ENCODE data around the gene ZMYND11. TPM values are rescaled to one million over a fixed set of nuclear protein-coding genes. Genes with fewer than 3 reads are reported as not detected.

ZMYND11 gene
- total and polyA plus RNA-seq, 2 of the 8 experiments (the other 6 are each of a cell fraction or from before 2014, with no cell fraction given), result 7.5 to 26.6 TPM

GRCh38 chr10:86031-86430, 49.2 kb upstream of the ZMYND11 start:
- peaks cover 2 to 40% of the 10 kb centered on the region in 2 experiments; a peak in 2 of 4 replicates for H3K9me3 ChIP-seq (ENCODE audit: insufficient read depth in 2 of 2, low read depth in 1 of 2, low read length in 1 of 2)
- no peak overlapping the region for H3K56ac ChIP-seq (replicated peaks; ENCODE audit: insufficient read length, low read depth, low read length)
- H3K79me2 ChIP-seq (ENCODE audit: control insufficient read depth in 1 of 2, insufficient read depth in 2 of 2, low read length in 2 of 2), result no peaks in the 10 kb centered on the region
- H2BK12ac ChIP-seq (ENCODE audit: low read depth, low read length), result no peak overlapping the region
- no peak overlapping the region for H2BK5ac ChIP-seq (ENCODE audit: low read depth, low read length)
- no peak overlapping the region for H3K4me3 ChIP-seq (ENCODE audit: extremely low read depth in 1 of 4, insufficient read depth in 2 of 4, low read depth in 3 of 4, low read length in 4 of 4)
- ChIA-PET POLR2A (ENCODE audit: partially characterized antibody) (no interaction called here), CTCF (ENCODE audit: partially characterized antibody) (interaction anchor here (0.5 kb wide), 1 partner anchor 566 kb away, joined by 5 read pairs; no protein-coding TSS in a partner anchor)
- no peak overlapping the region for H3K14ac ChIP-seq (ENCODE audit: insufficient read length)
- DNase-seq (ENCODE audit: low read depth in 1 of 2, low spot score in 2 of 2) (no peak), FAIRE-seq (no peak)
- H4K20me1 ChIP-seq (replicated peaks in 1 of 2; ENCODE audit: control insufficient read depth in 1 of 2, insufficient read depth in 2 of 2, low read length in 2 of 2), result peaks cover 0 to 2% of the 10 kb centered on the region in 2 experiments
- no peak overlapping the region for H3K4ac ChIP-seq (replicated peaks; ENCODE audit: insufficient read length, low read depth, low read length)
- H3K27me3 ChIP-seq (replicated peaks in 1 of 4; ENCODE audit: control insufficient read depth in 3 of 4, extremely low read depth in 1 of 4, insufficient read depth in 3 of 4, low read length in 3 of 4), result no peaks in the 10 kb centered on the region
- no peaks in the 10 kb centered on the region for H3K4me1 ChIP-seq (replicated peaks in 1 of 4; ENCODE audit: control insufficient read depth in 3 of 4, insufficient read depth in 4 of 4, low read length in 3 of 4)
- no peak overlapping the region for H4K5ac ChIP-seq (ENCODE audit: insufficient read length, low read depth, low read length)
- no peak overlapping the region for H3K4me2 ChIP-seq (ENCODE audit: insufficient read depth in 1 of 2, low read depth in 2 of 2, low read length in 2 of 2)
- WGBS, 2 experiments (ENCODE audit: extremely low coverage in 1 of 2, insufficient coverage in 1 of 2, insufficient read length in 1 of 2, insufficient replicate concordance in 2 of 2, low coverage in 1 of 2, low lambda C conversion rate in 2 of 2, missing lambda C conversion rate in 1 of 2), result 82% methylated on average over 10 of the region's 10 CpGs; no CpG with 5 or more reads in 1 of the 2 experiments
- no peak overlapping the region for H4K8ac ChIP-seq (ENCODE audit: extremely low read depth, insufficient read depth, low read length)
- no peak overlapping the region for H3K27ac ChIP-seq (ENCODE audit: low read depth, low read length)
- no peak overlapping the region for H4K91ac ChIP-seq (replicated peaks; ENCODE audit: insufficient read length, low read length)
- no peaks in the 10 kb centered on the region; the same call in 1 of the 2 replicates for H3K23me2 ChIP-seq (ENCODE audit: low read depth, low read length)
- no peak overlapping the region for H2BK15ac ChIP-seq (ENCODE audit: low read length)
- no peak for TF ChIP-seq CHD1 (IDR thresholded peaks at IDR 0.05; ENCODE audit: low read depth, low read length)
- no peak overlapping the region for H3K23ac ChIP-seq (ENCODE audit: insufficient read length)
- no peak overlapping the region for H2BK120ac ChIP-seq (replicated peaks; ENCODE audit: low read depth, low read length)
- no peak overlapping the region for H2BK20ac ChIP-seq (ENCODE audit: low read length)
- no peaks in the 10 kb centered on the region for H3K36me3 ChIP-seq (ENCODE audit: control insufficient read depth in 2 of 4, insufficient read depth in 4 of 4, low read length in 3 of 4)
- H3K79me1 ChIP-seq (ENCODE audit: low read depth, low read length), result no peaks in the 10 kb centered on the region
- no peak overlapping the region for H3K9ac ChIP-seq (replicated peaks in 1 of 4; ENCODE audit: extremely low read depth in 1 of 4, low read depth in 3 of 4, low read length in 3 of 4)
- H3K18ac ChIP-seq (ENCODE audit: extremely low read depth, low read length), result no peak overlapping the region
- H2AK5ac ChIP-seq (ENCODE audit: low read depth, low read length), result no peak overlapping the region
- H2AFZ ChIP-seq (ENCODE audit: low read length), result no peak overlapping the region
